CD4-positive, alpha-beta T cell treated with Interferon alpha-2 for 1 hour (primary cell): ENCODE measurements around the gene ACIN1.

ENCODE experiments used
- DNase-seq, 2 donors: peaks; one replicate each; pipeline ENCODE4 v3.0.0-alpha.2; 2020 to 2022

ACIN1 gene

GRCh38 chr14:23009483-23009938, 85.4 kb downstream of the ACIN1 start:
- no peak for DNase-seq

GRCh38 chr14:23008831-23009230, 86.1 kb downstream of the ACIN1 start:
- no peak for DNase-seq
